Stimulated activated CD8-positive, alpha-beta memory T cell treated with anti-CD3 and anti-CD28 coated beads, Interleukin-12 subunit alpha, Interleukin-12 subunit beta, amount 100 ng/mL, for 4 hours (primary cell): ENCODE results near the gene DNMT1.
"Not testable (repeated sequence)": the region's sequence is repeated elsewhere in the genome, so short reads cannot be mapped to it uniquely, and the experiment has no call there.

Experiments used
- DNase-seq: peaks from one replicate; pipeline ENCODE4 v3.0.0-alpha.2; 2020; ENCODE audit warnings: low read depth

The DNMT1 gene

DNA sequence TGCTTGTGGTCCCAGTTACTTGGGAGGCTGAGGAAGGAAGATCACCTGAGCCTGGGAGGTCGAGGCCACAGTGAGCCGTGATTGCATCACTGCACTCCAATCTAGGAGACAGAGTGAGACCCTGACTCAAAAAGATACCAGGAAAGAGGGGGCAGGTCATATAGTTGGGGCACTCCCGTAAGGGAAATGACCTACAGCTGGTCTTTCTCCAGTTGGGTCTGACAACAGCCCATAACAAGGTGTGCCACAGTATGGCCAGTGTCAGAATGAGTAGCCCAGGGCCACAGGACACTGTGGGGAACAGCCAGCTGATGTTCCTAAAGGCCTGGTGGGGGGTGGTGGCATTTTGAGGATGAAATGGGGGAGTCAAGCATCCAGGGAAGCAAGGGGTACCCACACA lies 10.8 kb downstream of the DNMT1 start:
- DNase-seq = no peak

DNA sequence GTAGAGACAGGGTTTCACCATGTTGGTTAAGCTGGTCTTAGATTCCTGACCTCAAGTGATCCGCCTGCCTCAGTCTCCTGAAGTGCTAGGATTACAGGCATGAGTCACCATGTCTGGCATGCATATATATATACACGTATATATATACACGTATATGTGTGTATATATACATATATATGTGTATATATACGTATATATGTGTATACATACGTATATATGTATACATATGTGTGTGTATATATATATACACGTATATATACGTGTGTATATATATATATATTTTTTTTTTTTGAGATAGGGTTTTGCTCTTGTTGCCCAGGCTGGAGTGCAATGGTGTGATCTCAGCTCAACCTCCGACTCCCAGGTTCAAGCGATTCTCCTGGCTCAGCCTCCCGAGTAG lies 11.9 kb downstream of the DNMT1 start:
- DNase-seq = no peak

DNA sequence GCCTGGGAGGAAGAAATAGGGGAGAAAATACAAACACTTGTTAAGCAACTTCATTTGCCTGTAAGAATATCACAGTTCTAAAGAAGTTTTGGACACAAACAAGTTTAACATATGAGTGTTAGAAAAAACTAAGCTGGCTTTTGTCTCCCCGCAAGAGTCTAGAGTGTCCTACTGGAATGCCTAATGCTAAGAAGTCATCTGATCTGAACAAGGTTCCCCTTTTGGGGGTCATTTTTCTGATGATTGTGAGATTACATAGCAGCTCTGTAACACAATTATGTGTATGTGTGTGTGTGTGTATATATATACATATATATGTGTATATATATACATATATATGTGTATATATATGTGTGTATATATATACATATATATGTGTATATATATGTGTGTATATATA lies 12.7 kb downstream of the DNMT1 start:
- DNase-seq = no peak

DNA sequence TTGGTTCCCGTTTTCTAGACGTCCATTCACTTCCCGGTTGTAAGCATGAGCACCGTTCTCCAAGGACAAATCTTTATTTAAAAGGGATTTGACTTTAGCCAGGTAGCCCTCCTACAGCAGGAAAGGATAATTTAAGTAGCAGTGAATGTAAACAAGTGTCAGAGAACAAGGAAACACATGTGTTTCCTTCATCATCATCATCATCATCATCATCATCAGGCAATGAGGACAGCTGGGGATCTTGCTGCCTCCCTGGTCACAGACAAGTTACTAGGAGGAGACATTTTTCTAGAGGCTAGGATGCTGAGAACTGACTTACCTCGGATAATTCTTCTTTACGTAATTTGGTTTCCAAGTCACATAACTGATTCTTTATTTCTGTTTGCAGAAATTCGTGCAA lies 14.3 kb downstream of the DNMT1 start:
- DNase-seq = no peak

DNA sequence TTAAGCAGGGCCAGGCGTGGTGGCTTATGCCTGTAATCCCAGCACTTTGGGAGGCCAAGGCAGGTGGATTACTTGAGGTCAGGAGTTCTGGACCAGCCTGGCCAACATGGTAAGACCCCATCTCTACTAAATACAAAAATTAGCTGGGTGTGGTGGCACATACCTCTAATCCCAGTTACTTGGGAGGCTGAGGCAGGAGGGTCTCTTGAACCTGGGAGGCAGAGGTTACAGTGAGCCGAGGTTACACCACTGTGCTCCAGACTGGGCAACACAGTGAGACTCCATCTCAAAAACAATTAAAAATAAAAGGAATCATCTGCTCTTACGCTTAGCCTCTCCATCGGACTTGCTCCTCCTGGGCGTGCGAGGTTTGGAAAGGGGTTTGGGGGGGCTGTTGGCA lies 14.7 kb downstream of the DNMT1 start:
- DNase-seq = not testable (repeated sequence)

DNA sequence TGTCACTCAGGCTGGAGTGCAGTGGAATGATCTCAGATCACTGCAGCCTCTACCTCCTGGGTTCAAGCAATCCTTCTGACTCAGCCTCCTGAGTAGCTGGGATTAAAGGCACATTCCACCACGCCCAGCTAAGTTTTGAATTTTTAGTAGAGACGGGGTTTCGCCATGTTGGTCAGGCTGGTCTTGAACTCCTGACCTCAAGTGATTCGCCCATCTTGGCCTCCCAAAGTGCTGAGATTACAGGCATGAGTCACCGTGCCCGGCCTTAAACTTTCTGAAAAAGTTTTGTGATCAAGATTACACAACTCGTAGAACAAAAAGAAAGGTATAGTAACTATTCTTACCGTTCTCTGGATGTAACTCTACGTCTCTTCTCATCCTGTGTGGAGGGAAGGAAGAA lies 21.2 kb downstream of the DNMT1 start:
- DNase-seq = no peak

DNA sequence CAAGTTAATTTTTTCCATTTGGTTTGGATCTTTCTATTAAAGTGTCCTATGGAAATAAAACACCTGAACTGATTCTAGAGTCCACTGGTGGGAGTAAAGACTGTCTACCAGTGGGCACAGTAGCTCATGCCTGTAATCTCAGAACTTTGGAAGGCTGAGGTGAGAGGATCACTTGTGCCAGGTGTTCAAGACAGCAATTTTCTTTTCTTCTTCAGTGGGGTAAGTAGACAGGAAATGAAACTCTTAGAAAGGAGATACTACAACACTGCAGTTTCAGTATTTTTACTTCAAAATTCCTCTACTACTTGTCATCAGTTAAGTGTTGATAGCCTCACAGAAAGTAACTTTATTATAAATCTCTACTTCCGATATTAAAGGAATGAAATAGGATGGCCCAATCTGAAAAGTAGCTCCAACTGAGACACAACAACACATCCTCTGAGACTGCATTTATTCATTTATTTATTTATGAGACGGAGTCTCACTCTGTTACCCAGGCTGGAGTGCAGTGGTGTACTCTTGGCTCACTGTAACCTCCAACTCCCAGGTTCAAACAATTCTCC lies 26.3 kb downstream of the DNMT1 start:
- no peak for DNase-seq

DNA sequence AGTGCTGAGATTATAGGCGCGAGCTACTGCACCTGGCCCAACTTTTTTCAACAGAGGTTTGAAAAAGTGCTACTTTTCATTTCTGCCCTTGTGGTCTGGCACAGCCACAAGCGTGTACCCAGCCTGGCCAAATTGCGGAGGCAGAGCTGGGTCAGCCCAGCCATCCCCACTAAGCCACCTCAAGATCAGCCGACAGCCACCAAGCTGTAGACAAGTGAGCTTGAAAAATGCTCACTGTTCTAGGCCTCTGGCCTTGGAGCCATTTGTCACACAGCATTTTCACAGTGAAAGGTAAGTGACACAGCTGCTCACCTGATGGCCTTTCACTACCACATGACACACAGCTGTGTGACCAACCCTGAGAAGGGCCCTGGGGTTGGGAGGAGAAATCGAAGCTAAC lies 27.3 kb downstream of the DNMT1 start:
- DNase-seq = no peak

DNA sequence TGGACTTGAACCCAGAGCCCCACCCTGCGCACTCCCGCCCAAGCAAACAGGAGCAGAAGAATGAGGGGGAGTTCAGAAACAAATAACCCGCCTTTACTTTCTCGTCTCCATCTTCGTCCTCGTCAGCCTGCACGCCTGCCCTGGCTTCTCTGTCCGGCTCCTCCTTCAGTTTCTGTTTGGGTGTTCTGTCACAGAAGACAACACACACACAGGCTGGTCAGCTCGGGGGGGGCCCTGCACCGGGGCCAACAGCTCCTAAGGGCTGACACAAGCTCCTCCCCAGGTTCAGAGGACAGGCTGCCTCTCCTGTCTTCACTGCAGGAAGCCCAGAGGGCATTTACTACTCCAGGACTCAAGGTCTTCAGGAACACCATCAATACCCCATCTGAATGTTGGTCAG lies 28.3 kb downstream of the DNMT1 start:
- DNase-seq = not testable (repeated sequence)

DNA sequence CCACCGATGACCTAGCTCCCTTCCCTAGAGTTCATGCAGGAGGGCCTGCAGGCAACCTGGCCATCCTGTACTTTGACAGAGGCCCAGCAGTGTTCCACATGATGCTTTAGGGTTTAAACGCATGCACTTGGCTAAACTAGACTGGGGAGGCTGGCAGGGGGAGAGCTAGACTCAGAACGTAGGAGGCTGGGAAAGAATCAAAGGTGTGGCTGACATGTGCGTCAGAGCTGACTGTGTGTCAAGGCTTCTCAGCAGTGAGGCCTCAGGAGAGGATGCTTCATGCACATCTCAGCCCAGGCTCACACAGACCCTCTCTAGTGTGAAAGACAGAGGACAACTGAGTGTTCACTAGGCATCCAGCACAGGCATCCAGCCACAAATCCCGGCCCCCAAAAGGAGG lies 28.7 kb downstream of the DNMT1 start:
- DNase-seq = no peak

DNA sequence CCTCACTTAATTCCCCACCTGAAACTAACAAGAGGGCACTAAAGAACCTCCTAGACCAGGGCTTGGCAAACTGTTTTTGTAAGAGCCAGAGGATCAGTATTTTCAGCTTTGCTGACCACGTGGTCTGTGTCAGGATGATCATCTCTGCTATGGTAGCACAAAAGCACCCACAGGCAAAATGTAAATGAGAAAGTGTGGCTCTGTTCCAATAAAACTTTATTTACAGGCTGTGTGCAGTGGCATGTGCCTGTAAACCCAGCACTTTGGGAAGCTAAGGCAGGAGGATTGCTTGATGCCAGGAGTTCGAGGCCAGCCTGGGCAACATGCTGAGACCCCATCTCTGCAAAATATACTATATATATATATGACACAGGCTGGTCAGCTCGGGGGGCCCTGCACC lies 31.2 kb downstream of the DNMT1 start:
- no peak for DNase-seq

DNA sequence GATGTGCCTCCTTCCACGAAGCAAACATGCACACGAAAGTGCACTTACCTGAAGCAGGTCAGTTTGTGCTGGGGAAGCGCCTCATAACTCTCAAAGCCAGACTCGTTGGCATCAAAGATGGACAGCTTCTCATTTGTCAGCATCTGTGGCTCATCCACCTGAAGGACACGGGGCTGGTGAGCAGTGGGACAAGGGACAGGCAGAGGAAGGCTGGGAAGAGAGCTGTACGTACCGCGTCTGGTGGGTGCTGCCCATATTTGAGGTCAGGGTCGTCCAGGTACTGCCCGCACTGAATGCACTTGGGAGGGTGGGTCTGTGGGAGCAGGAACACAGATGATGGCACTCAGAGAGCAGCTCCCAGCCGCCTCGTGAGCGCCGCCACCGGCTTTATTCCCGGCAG lies 35.1 kb downstream of the DNMT1 start:
- no peak for DNase-seq

DNA sequence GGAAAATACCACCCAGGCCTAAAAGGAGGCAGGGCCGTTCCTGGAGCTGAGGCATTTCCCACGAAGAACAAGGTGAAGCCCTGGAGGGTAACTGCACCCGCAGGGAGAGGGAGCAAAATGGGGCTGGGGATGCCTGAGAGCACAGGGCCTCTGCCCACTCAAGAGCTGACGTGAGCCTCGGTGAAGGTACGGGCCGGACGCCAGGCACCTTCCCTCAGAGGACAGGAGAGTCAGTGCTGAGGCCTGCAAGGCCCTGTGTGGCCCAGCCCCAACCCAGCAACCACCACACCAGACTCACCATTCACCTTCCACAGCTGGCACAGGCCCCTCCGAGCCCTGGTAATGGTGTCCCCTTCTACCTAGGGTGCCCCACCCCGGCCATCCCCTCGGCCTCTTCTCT lies 36.3 kb downstream of the DNMT1 start:
- DNase-seq = no peak

DNA sequence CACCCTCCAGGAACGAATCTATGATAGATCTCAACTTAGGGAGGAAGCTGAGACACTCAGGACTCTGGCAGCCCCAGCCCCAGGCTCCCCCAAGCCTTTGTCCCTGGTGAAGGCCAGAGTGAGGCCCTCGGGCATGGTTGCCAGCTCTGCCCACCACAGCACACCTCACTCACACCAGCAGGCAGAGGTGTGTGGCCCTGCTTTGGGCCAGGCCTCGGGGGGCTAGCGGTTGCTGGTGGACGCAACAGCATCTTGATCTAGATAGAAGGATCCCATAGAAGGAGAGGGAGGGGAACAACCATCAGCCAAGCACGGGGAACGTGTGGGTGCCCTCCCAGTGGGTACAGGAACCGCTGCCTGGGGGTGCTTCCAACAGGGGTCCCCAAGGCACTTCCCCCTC lies 36.7 kb downstream of the DNMT1 start:
- no peak for DNase-seq

DNA sequence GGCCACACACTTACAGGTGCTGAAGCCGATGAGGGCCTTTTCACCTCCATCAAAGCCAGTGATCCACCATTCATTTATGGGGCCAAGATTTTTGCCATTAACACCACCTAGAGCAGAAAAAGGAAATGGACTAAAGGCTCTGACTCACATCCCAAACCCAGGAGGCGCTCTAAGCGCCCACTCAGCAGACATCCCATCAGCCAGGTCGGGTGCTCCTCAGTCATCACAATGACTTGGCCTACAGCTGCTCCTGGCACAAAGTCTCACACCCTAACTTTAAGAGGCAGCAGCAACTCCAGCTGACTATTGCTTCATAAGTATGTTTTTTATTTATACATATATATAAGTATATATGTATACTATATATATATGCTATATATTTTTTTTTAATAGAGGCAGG lies 38.9 kb downstream of the DNMT1 start:
- no peak for DNase-seq

DNA sequence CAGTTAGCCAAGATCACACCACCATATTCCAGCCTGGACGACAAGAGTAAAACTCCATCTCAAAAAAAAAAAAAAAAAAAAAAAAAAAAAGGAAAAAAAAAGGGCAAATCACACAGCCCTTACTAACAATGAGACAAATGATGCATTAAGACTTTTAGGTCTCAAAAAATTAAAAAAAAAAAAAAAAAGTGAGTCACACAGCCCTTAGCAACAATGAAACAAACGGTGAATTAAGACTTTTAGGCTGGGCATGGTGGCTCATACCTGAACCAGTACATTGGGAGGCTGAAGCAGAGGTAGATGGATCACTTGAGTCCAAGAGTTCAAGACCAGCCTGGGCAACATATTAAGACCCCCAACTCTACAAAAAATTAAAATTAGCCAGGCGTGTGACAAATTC lies 42.7 kb downstream of the DNMT1 start:
- no peak for DNase-seq

DNA sequence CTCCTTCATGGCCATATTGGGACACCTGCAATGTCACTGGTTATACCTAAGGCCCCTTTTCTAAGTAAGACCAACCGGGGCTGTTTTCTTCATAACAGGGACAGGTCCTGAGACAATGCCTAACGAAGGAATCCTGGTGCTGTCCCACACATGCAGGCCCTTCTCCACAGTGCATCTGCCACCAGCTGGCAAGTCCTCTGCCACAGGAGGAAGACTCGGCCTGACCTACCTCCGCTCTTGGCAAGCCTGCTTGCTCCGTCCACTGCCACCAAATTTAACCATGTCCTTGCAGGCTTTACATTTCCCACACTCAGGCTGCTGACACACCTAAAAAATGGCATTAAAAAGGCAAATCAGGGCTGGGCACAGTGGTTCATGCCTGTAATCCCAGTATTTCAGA lies 43.2 kb downstream of the DNMT1 start:
- DNase-seq = no peak

DNA sequence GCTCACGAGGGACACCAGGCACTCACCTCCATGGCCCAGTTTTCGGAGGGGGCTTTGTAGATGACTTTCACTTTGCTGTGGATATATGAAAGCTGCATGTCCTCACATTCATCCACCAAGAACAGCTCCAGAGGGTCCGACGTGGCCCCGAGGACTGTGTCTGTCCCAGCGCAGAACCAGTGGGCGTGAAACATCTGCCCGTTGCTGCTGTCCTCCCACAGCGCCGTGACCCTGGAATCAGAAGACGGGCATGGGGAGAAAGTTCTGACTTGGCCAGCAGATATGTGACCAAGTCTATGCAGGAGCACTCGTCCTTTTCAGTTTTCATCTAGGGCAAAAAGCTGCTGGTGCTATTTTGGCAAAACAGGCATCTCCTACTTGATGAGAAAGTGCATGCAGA lies 45.3 kb downstream of the DNMT1 start:
- DNase-seq = no peak

DNA sequence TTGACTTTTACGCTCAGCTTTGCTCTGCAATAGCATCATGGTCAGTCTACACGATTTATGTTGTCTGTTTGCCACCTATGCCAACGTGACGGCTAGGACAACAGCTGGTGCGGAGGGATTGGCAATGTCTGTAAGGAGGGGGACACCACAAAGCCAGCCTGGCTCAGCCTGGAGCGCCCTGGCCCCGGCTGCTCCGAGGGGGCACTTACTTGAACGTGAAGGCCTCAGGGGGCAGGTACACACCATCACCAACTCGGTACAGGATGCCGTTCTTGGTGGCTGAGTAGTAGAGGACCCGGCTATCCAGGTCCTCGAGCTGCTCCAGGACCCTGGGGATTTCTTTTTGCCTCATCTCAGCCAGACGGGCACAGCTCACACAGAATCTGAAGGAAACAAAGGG lies 48.6 kb downstream of the DNMT1 start:
- DNase-seq = no peak

DNA sequence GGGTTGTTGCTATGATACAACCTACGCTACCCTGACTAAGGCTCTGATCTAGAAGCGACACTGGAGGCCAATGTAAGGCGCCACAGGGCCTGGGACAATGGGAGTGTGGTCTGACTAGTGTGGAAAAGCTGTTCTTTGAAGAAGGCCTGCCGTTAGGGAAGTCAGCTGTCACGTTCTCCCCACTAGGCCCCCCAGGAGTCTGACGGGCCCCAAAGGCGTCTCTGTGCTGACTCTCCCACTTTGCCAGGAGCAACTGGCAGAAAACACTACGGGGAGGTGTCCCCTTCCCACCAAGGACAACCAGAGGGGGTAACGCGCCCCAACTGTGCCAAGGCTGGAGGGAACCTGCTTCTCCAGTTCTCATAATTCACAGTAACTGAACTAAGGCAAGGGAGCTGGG lies 49.7 kb downstream of the DNMT1 start:
- no peak for DNase-seq

DNA sequence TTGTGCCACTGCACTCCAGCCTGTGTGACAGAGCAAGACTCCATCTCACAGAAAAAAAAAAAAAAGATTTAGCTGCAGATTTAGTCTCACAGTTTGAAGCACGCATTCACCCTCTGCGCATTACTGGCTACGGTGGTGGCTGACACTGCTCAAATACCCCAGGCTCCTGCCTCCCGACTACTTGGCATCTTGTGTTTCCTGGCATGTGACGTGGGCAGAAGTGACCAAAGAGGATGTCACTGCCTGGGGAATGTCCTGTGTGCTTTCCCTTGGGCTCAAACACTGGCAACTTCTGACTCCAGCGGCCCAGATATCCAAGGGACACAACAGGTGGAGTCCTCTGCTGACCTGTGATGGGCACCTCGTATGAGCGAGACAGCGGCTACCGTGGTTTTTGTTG lies 50.4 kb downstream of the DNMT1 start:
- DNase-seq = no peak

DNA sequence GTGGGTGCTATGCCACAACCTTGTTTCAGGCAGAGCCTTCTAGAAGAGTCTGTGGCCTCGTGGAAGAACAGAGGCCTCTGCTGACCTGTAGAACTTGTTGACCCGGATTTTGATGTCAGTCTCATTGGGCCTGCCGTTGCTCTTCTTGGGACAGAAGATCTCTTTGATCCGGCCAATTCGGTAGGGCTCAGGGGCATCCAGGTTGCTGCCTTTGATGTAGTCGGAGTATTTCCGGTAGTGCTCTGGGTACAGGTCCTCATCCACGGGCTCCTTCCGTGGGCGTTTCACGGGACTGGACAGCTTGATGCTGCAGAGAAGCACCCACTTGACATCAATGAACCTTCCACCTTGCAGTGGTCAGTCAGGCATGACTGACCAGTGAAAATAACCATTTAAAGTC lies 51.1 kb downstream of the DNMT1 start:
- no peak for DNase-seq

DNA sequence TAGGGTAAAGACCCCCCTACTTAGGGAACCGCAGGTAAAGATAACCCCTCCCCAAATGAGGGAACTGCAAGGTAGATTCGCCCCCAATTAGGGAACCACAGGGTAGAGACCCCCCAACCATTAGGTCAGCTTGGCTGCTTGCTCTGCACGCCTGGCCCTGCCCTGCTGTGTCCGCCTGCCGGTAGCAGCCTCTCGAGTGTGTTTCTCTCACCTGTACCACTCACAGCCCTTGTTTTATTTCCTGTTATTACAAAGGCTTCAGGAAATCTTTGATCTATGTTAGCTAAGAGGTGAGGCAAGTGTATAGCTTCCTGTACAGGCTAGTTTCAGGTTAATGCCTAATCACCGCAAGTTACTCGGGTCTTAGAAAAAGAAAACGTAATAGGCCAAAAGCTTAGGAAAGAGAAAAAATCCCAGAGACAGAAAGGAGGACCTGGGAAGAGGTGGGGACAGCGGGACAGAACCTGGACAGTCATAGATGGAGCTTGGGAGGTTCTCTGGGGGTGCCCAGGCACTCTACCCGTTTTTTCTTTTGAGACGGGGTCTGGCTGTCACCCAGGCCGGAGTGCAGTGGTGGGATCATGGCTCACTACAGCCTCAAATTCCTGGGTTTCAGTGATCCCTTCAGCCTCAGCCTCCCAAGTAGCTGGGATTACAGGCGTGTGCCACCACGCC lies 51.9 kb downstream of the DNMT1 start:
- no peak for DNase-seq

DNA sequence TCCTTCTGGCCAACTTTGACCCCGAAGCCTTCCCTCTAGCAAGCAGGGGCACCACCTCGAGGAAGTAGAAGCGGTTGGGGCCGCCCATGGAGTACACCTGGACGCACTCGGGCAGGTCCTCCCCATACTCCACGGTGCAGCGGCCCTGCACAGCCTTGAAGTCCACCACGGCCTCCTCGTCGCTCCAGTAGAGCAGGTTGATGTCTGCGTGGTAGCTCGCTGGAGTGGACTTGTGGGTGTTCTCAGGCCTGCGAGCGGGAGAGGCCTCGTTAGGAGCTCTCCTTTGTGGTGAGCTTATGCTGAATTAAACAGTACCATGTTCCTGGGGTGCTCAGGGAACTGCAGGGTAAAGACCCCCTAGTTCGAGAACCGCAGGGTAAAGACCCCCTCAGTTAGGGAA lies 52.8 kb downstream of the DNMT1 start:
- no peak for DNase-seq

DNA sequence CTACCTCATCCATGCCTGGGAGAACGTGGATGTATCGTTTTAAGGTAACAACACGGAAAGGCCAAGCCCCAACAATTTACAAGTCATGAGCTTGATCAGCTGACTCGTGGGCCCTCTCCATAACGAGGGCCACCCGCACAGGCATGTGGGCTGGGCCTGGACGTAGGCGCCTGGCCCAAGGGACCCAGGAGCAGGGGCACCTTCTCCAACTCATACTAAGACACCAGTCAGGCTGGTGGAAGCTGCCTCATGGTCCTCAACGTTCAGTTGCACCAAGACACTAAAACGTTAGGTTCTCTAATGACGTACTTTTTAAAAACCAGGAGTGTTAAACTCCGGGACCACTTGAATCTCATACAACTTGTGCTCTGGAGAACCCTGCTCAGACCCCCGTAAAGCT lies 53.3 kb downstream of the DNMT1 start:
- no peak for DNase-seq
